NCI-H748 treated with DMSO at 0.1 percent for 48 hours (cell line): ENCODE data around the gene WIPF3.
"Not testable (repeated sequence)": the region's sequence is repeated elsewhere in the genome, so short reads cannot be mapped to it uniquely, and the experiment has no call there.

Experiments used
- DNase-seq: peaks from one replicate; lab custom pipeline; 2025; lab: John Stamatoyannopoulos, UW

Gene WIPF3

GRCh38 chr7:29881724-29882123, 75.4 kb downstream of the WIPF3 start:
- DNase-seq: no peak

- no peak for DNase-seq
Measured at GRCh38 chr7:29882481-29882880, 76.2 kb downstream of the WIPF3 start.

- DNase-seq: peak; percentile 31
Measured at GRCh38 chr7:29883462-29884398, 77.4 kb downstream of the WIPF3 start.

GRCh38 chr7:29884399-29885272, 78.3 kb downstream of the WIPF3 start:
- DNase-seq: peak; percentile 78

GRCh38 chr7:29885626-29886025, 79.3 kb downstream of the WIPF3 start:
- no peak for DNase-seq

GRCh38 chr7:29886827-29887226, 80.5 kb downstream of the WIPF3 start:
- no peak for DNase-seq

- DNase-seq: no peak
Measured at GRCh38 chr7:29888006-29888405, 81.7 kb downstream of the WIPF3 start.

GRCh38 chr7:29889288-29889687, 83.0 kb downstream of the WIPF3 start:
- no peak for DNase-seq

- no peak for DNase-seq
Measured at GRCh38 chr7:29890251-29890650, 83.9 kb downstream of the WIPF3 start.

GRCh38 chr7:29890786-29891185, 84.5 kb downstream of the WIPF3 start:
- not testable (repeated sequence) for DNase-seq

GRCh38 chr7:29891766-29892165, 85.5 kb downstream of the WIPF3 start:
- no peak for DNase-seq

GRCh38 chr7:29892231-29892630, 85.9 kb downstream of the WIPF3 start:
- no peak for DNase-seq

GRCh38 chr7:29893351-29893965, 87.2 kb downstream of the WIPF3 start:
- DNase-seq: no peak

- no peak for DNase-seq
Measured at GRCh38 chr7:29894256-29894655, 87.9 kb downstream of the WIPF3 start.

GRCh38 chr7:29895559-29895958, 89.3 kb downstream of the WIPF3 start:
- no peak for DNase-seq

- no peak for DNase-seq
Measured at GRCh38 chr7:29896685-29897411, 90.5 kb downstream of the WIPF3 start.

GRCh38 chr7:29898301-29898700, 92.0 kb downstream of the WIPF3 start:
- DNase-seq: no peak

GRCh38 chr7:29900745-29901144, 94.4 kb downstream of the WIPF3 start:
- DNase-seq: no peak

GRCh38 chr7:29906200-29907022, 100.1 kb downstream of the WIPF3 start:
- no peak for DNase-seq

GRCh38 chr7:29914180-29914579, 107.9 kb downstream of the WIPF3 start:
- no peak for DNase-seq
